ENCODE results near the gene SOBP. TPM values are rescaled to one million over a fixed set of nuclear protein-coding genes. Genes with fewer than 3 reads are reported as not detected.

SOBP gene
- total and polyA plus RNA-seq, 2 experiments from 2014 or later = 1.5 to 3.0 TPM

DNA sequence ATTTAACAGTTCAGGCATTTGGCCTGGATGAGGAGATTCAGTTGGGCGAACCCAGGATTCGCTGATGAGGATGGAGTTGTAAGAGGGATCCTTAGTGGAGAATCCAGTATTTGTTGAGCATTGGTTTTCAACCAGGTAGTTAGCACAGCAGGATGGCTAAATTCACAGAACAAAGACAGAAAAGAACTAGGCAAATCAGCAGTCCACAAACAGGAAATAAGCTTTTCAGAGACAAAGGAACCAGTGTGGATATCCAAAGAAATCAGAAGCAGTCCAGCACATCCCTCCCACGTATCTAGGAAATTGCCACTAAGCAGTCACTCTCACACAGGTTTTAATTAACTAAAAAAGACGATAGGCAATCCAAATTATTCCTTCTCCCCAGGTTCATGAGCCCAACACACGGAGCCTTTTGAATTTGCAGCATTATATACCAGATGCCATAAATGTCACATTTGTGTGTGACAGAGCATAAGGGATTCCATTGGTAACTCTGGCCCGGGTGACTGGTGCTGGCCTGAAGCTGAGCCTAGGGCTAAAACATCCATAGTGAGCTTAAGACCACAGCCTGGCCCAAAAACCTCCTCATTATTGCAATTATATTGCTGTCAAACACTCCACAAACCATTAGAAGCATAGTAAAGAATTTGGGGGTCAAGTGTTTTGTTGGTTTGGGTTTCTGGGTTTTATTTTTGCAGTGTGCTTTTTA is 131.5 kb downstream of the SOBP start:
- no peak overlapping the region; the same call in 1 of the 2 replicates for H2AFZ ChIP-seq
- peak overlapping the region; percentile 11; the same call in 1 of the 2 replicates for H3K27ac ChIP-seq (ENCODE audit: low read depth)
- ATAC-seq (no peak), DNase-seq (ENCODE audit: low spot score) (no peak)
- 0 out of 2 replicates have a peak, but pooled peaks have one; percentile 23 for TF ChIP-seq NANOG (IDR thresholded peaks at IDR 0.05; ENCODE audit: borderline replicate concordance)
- TF ChIP-seq, protein P1, sequence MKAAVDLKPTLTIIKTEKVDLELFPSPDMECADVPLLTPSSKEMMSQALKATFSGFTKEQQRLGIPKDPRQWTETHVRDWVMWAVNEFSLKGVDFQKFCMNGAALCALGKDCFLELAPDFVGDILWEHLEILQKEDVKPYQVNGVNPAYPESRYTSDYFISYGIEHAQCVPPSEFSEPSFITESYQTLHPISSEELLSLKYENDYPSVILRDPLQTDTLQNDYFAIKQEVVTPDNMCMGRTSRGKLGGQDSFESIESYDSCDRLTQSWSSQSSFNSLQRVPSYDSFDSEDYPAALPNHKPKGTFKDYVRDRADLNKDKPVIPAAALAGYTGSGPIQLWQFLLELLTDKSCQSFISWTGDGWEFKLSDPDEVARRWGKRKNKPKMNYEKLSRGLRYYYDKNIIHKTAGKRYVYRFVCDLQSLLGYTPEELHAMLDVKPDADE (IDR thresholded peaks at IDR 0.05) = no peak
- peak overlapping the region; percentile 31; the same call in 1 of the 2 replicates for H3K27ac Mint-ChIP-seq
- no peaks in the 10 kb centered on the region for H3K36me3 ChIP-seq (ENCODE audit: insufficient read depth)
- no peak overlapping the region; the same call in 2 of the 3 replicates for H3K4me3 Mint-ChIP-seq
- H3F3A ChIP-seq (replicated peaks; ENCODE audit: low read depth) = no peaks in the 10 kb centered on the region; the same call in 1 of the 2 replicates
- no peak overlapping the region; the same call in 1 of the 2 replicates for H3K4me3 ChIP-seq
- H3K4me2 ChIP-seq = peak overlapping the region; percentile 53
- peaks cover 59% of the 10 kb centered on the region for H3K4me1 Mint-ChIP-seq
- H3K4me1 ChIP-seq (ENCODE audit: insufficient read depth) = peaks cover 49% of the 10 kb centered on the region
- no peaks in the 10 kb centered on the region for H3K79me2 ChIP-seq (replicated peaks; ENCODE audit: insufficient read depth)
- no peaks in the 10 kb centered on the region for H3K27me3 ChIP-seq (ENCODE audit: insufficient read depth)
- no peaks in the 10 kb centered on the region for H4K20me1 ChIP-seq (replicated peaks; ENCODE audit: insufficient read depth)
- H3K27me3 Mint-ChIP-seq (ENCODE audit: insufficient read depth, low read depth, poor library complexity) = no peaks in the 10 kb centered on the region
- H3K9me3 Mint-ChIP-seq = no peaks in the 10 kb centered on the region
- H3K9me2 ChIP-seq (ENCODE audit: insufficient read depth) = 0 out of 2 replicates have a peak, but pooled peaks cover 9% of the 10 kb centered on the region
- no peaks in the 10 kb centered on the region for H3K36me3 Mint-ChIP-seq (ENCODE audit: low read depth)

DNA sequence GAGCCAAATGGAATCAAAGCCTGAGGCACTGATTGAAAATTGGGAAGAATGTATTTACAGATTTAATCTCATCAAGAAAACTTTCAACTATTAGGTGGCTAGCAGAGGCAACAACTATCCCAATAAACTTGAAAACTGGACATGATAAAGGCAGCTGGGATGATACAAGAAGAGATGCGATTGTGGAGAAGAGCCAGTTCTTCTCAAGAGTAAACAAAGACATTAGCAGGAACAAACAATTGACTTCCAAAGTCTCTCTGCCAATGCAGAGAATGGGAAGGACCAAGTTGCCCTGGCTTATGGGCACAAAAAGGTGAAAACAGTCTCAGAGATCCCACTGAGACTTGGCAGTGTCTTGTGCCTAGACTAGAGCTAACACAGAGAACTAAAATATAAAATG is 132.4 kb downstream of the SOBP start:
- ATAC-seq = no peak
- H3K4me1 Mint-ChIP-seq = peaks cover 56% of the 10 kb centered on the region
- no peaks in the 10 kb centered on the region for H3F3A ChIP-seq (replicated peaks; ENCODE audit: low read depth)

More for the DNA sequence above, 132.4 kb downstream of the SOBP start:
- H3K4me2 ChIP-seq = no peak overlapping the region
- no peak overlapping the region for H3K27ac ChIP-seq (ENCODE audit: low read depth)
- Mint-ChIP-seq H3K9me3 (no peaks in the 10 kb centered on the region), H3K27me3 (ENCODE audit: insufficient read depth, low read depth, poor library complexity) (no peaks in the 10 kb centered on the region), H3K27ac (no peak overlapping the region; the same call in 1 of the 2 replicates), H3K4me3 (no peak overlapping the region), H3K36me3 (ENCODE audit: low read depth) (no peaks in the 10 kb centered on the region)
- H3K4me3 ChIP-seq = no peak overlapping the region
- no peak for DNase-seq (ENCODE audit: low spot score)
- H3K36me3 ChIP-seq (ENCODE audit: insufficient read depth) = no peaks in the 10 kb centered on the region
- H3K9me2 ChIP-seq (ENCODE audit: insufficient read depth) = 0 out of 2 replicates have a peak, but pooled peaks cover 9% of the 10 kb centered on the region
- TF ChIP-seq ZNF114 (CRISPR knock-in tag; IDR thresholded peaks at IDR 0.05) (no peak), EZH2phosphoT487 (IDR thresholded peaks at IDR 0.05; ENCODE audit: unreplicated experiment) (no peak), NANOG (IDR thresholded peaks at IDR 0.05; ENCODE audit: borderline replicate concordance) (no peak), EZH2 (IDR thresholded peaks at IDR 0.05; ENCODE audit: low read depth, unreplicated experiment) (no peak)
- TF ChIP-seq, protein P2, sequence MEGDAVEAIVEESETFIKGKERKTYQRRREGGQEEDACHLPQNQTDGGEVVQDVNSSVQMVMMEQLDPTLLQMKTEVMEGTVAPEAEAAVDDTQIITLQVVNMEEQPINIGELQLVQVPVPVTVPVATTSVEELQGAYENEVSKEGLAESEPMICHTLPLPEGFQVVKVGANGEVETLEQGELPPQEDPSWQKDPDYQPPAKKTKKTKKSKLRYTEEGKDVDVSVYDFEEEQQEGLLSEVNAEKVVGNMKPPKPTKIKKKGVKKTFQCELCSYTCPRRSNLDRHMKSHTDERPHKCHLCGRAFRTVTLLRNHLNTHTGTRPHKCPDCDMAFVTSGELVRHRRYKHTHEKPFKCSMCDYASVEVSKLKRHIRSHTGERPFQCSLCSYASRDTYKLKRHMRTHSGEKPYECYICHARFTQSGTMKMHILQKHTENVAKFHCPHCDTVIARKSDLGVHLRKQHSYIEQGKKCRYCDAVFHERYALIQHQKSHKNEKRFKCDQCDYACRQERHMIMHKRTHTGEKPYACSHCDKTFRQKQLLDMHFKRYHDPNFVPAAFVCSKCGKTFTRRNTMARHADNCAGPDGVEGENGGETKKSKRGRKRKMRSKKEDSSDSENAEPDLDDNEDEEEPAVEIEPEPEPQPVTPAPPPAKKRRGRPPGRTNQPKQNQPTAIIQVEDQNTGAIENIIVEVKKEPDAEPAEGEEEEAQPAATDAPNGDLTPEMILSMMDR (conservative IDR thresholded peaks at IDR 0.05; ENCODE audit: low read depth in 2 of 2) = no peak
- H4K20me1 ChIP-seq (replicated peaks; ENCODE audit: insufficient read depth) = no peaks in the 10 kb centered on the region
- H3K79me2 ChIP-seq (replicated peaks; ENCODE audit: insufficient read depth) = no peaks in the 10 kb centered on the region
- peaks cover 49% of the 10 kb centered on the region for H3K4me1 ChIP-seq (ENCODE audit: insufficient read depth)
- no peaks in the 10 kb centered on the region for H3K27me3 ChIP-seq (ENCODE audit: insufficient read depth)
- no peak overlapping the region for H2AFZ ChIP-seq
